Measurements from ENCODE around the gene LRRC37A. TPM values are rescaled to one million over a fixed set of nuclear protein-coding genes. Genes with fewer than 3 reads are reported as not detected.
"Not testable (repeated sequence)": the region's sequence is repeated elsewhere in the genome, so short reads cannot be mapped to it uniquely, and the experiment has no call there.

The LRRC37A gene
- polyA plus RNA-seq, 2 donors = 0.55 to 2.5 TPM

- H3K27me3 ChIP-seq (ENCODE audit: control insufficient read depth in 1 of 2, insufficient read depth in 2 of 2, low read length in 2 of 2); H3K4me1 ChIP-seq (ENCODE audit: control insufficient read depth in 2 of 2, insufficient read depth in 2 of 2, low read length in 1 of 2); H3K36me3 ChIP-seq (ENCODE audit: control insufficient read depth in 2 of 2, insufficient read depth in 2 of 2, low read length in 1 of 2); H3K4me3 ChIP-seq (ENCODE audit: low read depth in 1 of 2, low read length in 2 of 2); H3K9me3 ChIP-seq (ENCODE audit: control insufficient read depth in 2 of 2, insufficient read depth in 1 of 2, low read depth in 1 of 2, low read length in 1 of 2); H3K27ac ChIP-seq (ENCODE audit: low read depth in 2 of 2, low read length in 1 of 2): not testable (repeated sequence)
- WGBS, 2 donors = 68 to 86% methylated on average over 2 of the region's 2 CpGs
Measured at GRCh38 chr17:46285500-46285899, 9.4 kb upstream of the LRRC37A start.

DNA sequence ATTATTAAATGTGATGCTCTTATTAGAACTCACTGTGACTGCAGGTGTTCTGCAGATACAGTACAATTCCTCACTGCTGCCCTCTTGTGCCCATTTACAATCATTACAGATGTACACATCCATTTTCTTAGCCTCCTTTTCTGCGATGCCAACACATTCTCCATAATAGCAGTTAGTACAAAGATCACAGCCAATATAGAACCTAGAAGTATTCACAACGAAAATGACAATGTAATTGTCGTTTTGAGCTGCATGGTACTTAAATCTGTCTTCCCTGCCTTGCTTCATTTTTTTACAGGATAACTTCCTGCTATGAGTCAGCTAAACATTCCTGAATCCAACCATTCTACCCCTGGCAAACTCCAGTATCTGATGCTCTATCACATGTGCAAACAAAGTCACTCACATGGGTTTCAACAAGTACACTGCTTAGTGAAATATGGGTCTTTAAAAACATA, 8.1 kb upstream of the LRRC37A start:
- not testable (repeated sequence) for H3K27me3 ChIP-seq (ENCODE audit: control insufficient read depth in 1 of 2, insufficient read depth in 2 of 2, low read length in 2 of 2); H3K27ac ChIP-seq (ENCODE audit: low read depth in 2 of 2, low read length in 1 of 2); H3K4me3 ChIP-seq (ENCODE audit: low read depth in 1 of 2, low read length in 2 of 2); H3K36me3 ChIP-seq (ENCODE audit: control insufficient read depth in 2 of 2, insufficient read depth in 2 of 2, low read length in 1 of 2); H3K4me1 ChIP-seq (ENCODE audit: control insufficient read depth in 2 of 2, insufficient read depth in 2 of 2, low read length in 1 of 2); H3K9me3 ChIP-seq (ENCODE audit: control insufficient read depth in 2 of 2, insufficient read depth in 1 of 2, low read depth in 1 of 2, low read length in 1 of 2)
- 1% methylated on average over 3 of the region's 3 CpGs for WGBS, 2 donors

DNA sequence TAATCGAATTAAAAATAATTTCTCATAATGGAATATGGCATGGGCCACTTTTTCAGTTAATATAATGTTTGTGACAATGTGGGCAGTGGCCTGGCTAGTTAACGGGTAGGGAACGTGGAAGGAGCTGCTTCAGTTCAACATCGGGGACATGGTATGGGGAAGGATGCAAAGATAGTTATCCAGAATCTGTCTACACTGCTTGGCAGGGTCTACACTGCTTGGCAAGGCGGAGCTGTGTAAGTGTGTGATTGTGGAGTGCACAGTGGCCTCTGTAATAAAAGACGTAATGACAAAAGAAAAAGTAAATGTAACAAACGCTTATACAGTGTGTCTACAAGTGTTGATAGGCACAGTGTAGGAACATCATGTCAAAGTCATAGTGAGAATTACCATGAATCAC, 7.3 kb upstream of the LRRC37A start:
- H3K27me3 ChIP-seq (ENCODE audit: control insufficient read depth in 1 of 2, insufficient read depth in 2 of 2, low read length in 2 of 2); H3K4me1 ChIP-seq (ENCODE audit: control insufficient read depth in 2 of 2, insufficient read depth in 2 of 2, low read length in 1 of 2); H3K27ac ChIP-seq (ENCODE audit: low read depth in 2 of 2, low read length in 1 of 2); H3K9me3 ChIP-seq (ENCODE audit: control insufficient read depth in 2 of 2, insufficient read depth in 1 of 2, low read depth in 1 of 2, low read length in 1 of 2); H3K36me3 ChIP-seq (ENCODE audit: control insufficient read depth in 2 of 2, insufficient read depth in 2 of 2, low read length in 1 of 2); H3K4me3 ChIP-seq (ENCODE audit: low read depth in 1 of 2, low read length in 2 of 2): not testable (repeated sequence)
- WGBS, 2 donors = 85 to 86% methylated on average over 7 of the region's 7 CpGs

GRCh38 chr17:46290906-46291546, 3.9 kb upstream of the LRRC37A start:
- H3K4me3 ChIP-seq (ENCODE audit: low read depth in 1 of 2, low read length in 2 of 2); H3K9me3 ChIP-seq (ENCODE audit: control insufficient read depth in 2 of 2, insufficient read depth in 1 of 2, low read depth in 1 of 2, low read length in 1 of 2); H3K27ac ChIP-seq (ENCODE audit: low read depth in 2 of 2, low read length in 1 of 2); H3K36me3 ChIP-seq (ENCODE audit: control insufficient read depth in 2 of 2, insufficient read depth in 2 of 2, low read length in 1 of 2); H3K4me1 ChIP-seq (ENCODE audit: control insufficient read depth in 2 of 2, insufficient read depth in 2 of 2, low read length in 1 of 2); H3K27me3 ChIP-seq (ENCODE audit: control insufficient read depth in 1 of 2, insufficient read depth in 2 of 2, low read length in 2 of 2): not testable (repeated sequence)
- WGBS, 2 donors = 82 to 86% methylated on average over 4 of the region's 4 CpGs

DNA sequence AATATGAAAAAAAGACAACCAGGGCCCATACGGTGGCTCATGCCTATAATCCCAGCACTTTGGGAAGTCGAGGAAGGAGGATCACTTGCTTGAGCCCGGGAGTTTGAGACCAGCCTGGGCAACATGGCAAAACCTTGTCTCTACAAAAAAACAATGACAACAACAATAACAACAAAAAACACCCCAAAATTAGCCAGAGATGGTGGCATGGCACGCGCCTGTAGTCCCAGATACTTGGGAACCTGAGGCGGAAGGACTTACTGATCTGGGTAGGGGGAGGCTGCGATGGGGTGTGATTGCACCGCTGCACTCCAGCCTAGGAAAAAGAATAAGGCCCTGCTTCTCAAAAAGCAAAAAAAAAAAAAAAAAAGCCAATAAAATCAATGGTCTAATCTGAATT, 3.3 kb upstream of the LRRC37A start:
- WGBS, 2 donors = 95 to 99% methylated on average over 8 of the region's 8 CpGs
- not testable (repeated sequence) for H3K4me1 ChIP-seq (ENCODE audit: control insufficient read depth in 2 of 2, insufficient read depth in 2 of 2, low read length in 1 of 2); H3K4me3 ChIP-seq (ENCODE audit: low read depth in 1 of 2, low read length in 2 of 2); H3K27ac ChIP-seq (ENCODE audit: low read depth in 2 of 2, low read length in 1 of 2); H3K36me3 ChIP-seq (ENCODE audit: control insufficient read depth in 2 of 2, insufficient read depth in 2 of 2, low read length in 1 of 2); H3K9me3 ChIP-seq (ENCODE audit: control insufficient read depth in 2 of 2, insufficient read depth in 1 of 2, low read depth in 1 of 2, low read length in 1 of 2); H3K27me3 ChIP-seq (ENCODE audit: control insufficient read depth in 1 of 2, insufficient read depth in 2 of 2, low read length in 2 of 2)

GRCh38 chr17:46341220-46341619, 46.3 kb downstream of the LRRC37A start:
- not testable (repeated sequence) for H3K27me3 ChIP-seq (ENCODE audit: control insufficient read depth in 1 of 2, insufficient read depth in 2 of 2, low read length in 2 of 2); H3K4me1 ChIP-seq (ENCODE audit: control insufficient read depth in 2 of 2, insufficient read depth in 2 of 2, low read length in 1 of 2); H3K27ac ChIP-seq (ENCODE audit: low read depth in 2 of 2, low read length in 1 of 2); H3K9me3 ChIP-seq (ENCODE audit: control insufficient read depth in 2 of 2, insufficient read depth in 1 of 2, low read depth in 1 of 2, low read length in 1 of 2); H3K4me3 ChIP-seq (ENCODE audit: low read depth in 1 of 2, low read length in 2 of 2); H3K36me3 ChIP-seq (ENCODE audit: control insufficient read depth in 2 of 2, insufficient read depth in 2 of 2, low read length in 1 of 2)
- WGBS, 2 donors = no CpG with 5 or more reads among the region's 19 CpGs

- no CpG with 5 or more reads among the region's 3 CpGs for WGBS, 2 donors
- not testable (repeated sequence) for H3K9me3 ChIP-seq (ENCODE audit: control insufficient read depth in 2 of 2, insufficient read depth in 1 of 2, low read depth in 1 of 2, low read length in 1 of 2); H3K27ac ChIP-seq (ENCODE audit: low read depth in 2 of 2, low read length in 1 of 2); H3K36me3 ChIP-seq (ENCODE audit: control insufficient read depth in 2 of 2, insufficient read depth in 2 of 2, low read length in 1 of 2); H3K27me3 ChIP-seq (ENCODE audit: control insufficient read depth in 1 of 2, insufficient read depth in 2 of 2, low read length in 2 of 2); H3K4me3 ChIP-seq (ENCODE audit: low read depth in 1 of 2, low read length in 2 of 2); H3K4me1 ChIP-seq (ENCODE audit: control insufficient read depth in 2 of 2, insufficient read depth in 2 of 2, low read length in 1 of 2)
Measured at GRCh38 chr17:46342131-46342530, 47.2 kb downstream of the LRRC37A start.

- H3K9me3 ChIP-seq (ENCODE audit: control insufficient read depth in 2 of 2, insufficient read depth in 1 of 2, low read depth in 1 of 2, low read length in 1 of 2); H3K36me3 ChIP-seq (ENCODE audit: control insufficient read depth in 2 of 2, insufficient read depth in 2 of 2, low read length in 1 of 2); H3K4me1 ChIP-seq (ENCODE audit: control insufficient read depth in 2 of 2, insufficient read depth in 2 of 2, low read length in 1 of 2); H3K27me3 ChIP-seq (ENCODE audit: control insufficient read depth in 1 of 2, insufficient read depth in 2 of 2, low read length in 2 of 2); H3K4me3 ChIP-seq (ENCODE audit: low read depth in 1 of 2, low read length in 2 of 2); H3K27ac ChIP-seq (ENCODE audit: low read depth in 2 of 2, low read length in 1 of 2): not testable (repeated sequence)
- WGBS, 2 donors = no CpG with 5 or more reads among the region's 2 CpGs
Measured at GRCh38 chr17:46348345-46348744, 53.4 kb downstream of the LRRC37A start.

DNA sequence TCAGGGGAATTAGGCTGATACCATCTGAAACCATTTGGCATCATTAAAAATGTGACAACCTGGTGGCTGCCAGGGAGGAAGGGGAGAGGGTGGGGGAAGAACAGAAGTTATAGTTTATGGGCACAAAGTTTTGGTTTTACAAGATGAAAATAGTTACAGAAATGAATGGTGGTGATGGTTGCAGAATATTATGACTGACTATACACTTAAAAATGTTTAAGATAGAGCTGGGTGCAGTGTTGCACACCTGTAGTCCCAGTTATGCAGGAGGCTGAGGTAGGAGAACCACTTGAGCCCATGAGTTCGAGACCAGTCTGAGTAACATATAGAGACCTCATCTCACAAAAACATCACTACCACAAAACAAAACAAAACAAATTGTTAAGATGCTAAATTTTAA, 54.1 kb downstream of the LRRC37A start:
- not testable (repeated sequence) for H3K9me3 ChIP-seq (ENCODE audit: control insufficient read depth in 2 of 2, insufficient read depth in 1 of 2, low read depth in 1 of 2, low read length in 1 of 2); H3K4me1 ChIP-seq (ENCODE audit: control insufficient read depth in 2 of 2, insufficient read depth in 2 of 2, low read length in 1 of 2); H3K36me3 ChIP-seq (ENCODE audit: control insufficient read depth in 2 of 2, insufficient read depth in 2 of 2, low read length in 1 of 2); H3K27ac ChIP-seq (ENCODE audit: low read depth in 2 of 2, low read length in 1 of 2); H3K4me3 ChIP-seq (ENCODE audit: low read depth in 1 of 2, low read length in 2 of 2); H3K27me3 ChIP-seq (ENCODE audit: control insufficient read depth in 1 of 2, insufficient read depth in 2 of 2, low read length in 2 of 2)
- no CpG with 5 or more reads among the region's 1 CpG for WGBS, 2 donors

GRCh38 chr17:46353856-46354255, 58.9 kb downstream of the LRRC37A start:
- not testable (repeated sequence) for H3K36me3 ChIP-seq (ENCODE audit: control insufficient read depth in 2 of 2, insufficient read depth in 2 of 2, low read length in 1 of 2); H3K4me1 ChIP-seq (ENCODE audit: control insufficient read depth in 2 of 2, insufficient read depth in 2 of 2, low read length in 1 of 2); H3K4me3 ChIP-seq (ENCODE audit: low read depth in 1 of 2, low read length in 2 of 2); H3K9me3 ChIP-seq (ENCODE audit: control insufficient read depth in 2 of 2, insufficient read depth in 1 of 2, low read depth in 1 of 2, low read length in 1 of 2); H3K27me3 ChIP-seq (ENCODE audit: control insufficient read depth in 1 of 2, insufficient read depth in 2 of 2, low read length in 2 of 2); H3K27ac ChIP-seq (ENCODE audit: low read depth in 2 of 2, low read length in 1 of 2)
- no CpG with 5 or more reads among the region's 4 CpGs for WGBS, 2 donors
